Mesenchymal stem cell (in vitro differentiated cells and primary cell): ENCODE results near the gene TRAPPC6A.
A peak's percentile ranks its signal among the peaks of the same experiment; 100 is the strongest.

ENCODE experiments used
- DNase-seq: peaks from one replicate; pipeline ENCODE4 v3.0.0-alpha.2; 2013
- H2AFZ ChIP-seq: one replicate; pipeline ENCODE4 v1.6.1; 2013; ENCODE audit warnings: low read depth, mild to moderate bottlenecking, control low read depth, inconsistent platforms, low read length, moderate library complexity
- H2AK5ac ChIP-seq: 2 replicates; pipeline ENCODE4 v1.6.1; 2013; ENCODE audit warnings: low read length, moderate library complexity, mild to moderate bottlenecking, inconsistent platforms; ENCODE audit not compliant: severe bottlenecking
- H2BK120ac ChIP-seq: one replicate; pipeline ENCODE4 v1.6.1; 2013; ENCODE audit warnings: low read depth, mild to moderate bottlenecking, inconsistent platforms, low read length, moderate library complexity
- H2BK12ac ChIP-seq, 2 experiments: one replicate each; pipeline ENCODE4 v1.6.1; 2013; ENCODE audit warnings: inconsistent platforms in 2 of 2, low read length in 2 of 2, mild to moderate bottlenecking in 2 of 2, moderate library complexity in 2 of 2, control low read depth in 1 of 2
- H2BK15ac ChIP-seq: one replicate; pipeline ENCODE4 v1.6.1; 2013; ENCODE audit warnings: mild to moderate bottlenecking, low read depth, inconsistent platforms; ENCODE audit not compliant: poor library complexity, severe bottlenecking
- H2BK5ac ChIP-seq: 2 replicates; pipeline ENCODE4 v1.6.1; 2013; ENCODE audit warnings: low read depth, mild to moderate bottlenecking, low read length, control low read depth, inconsistent platforms; ENCODE audit not compliant: poor library complexity, severe bottlenecking
- H3K14ac ChIP-seq, 2 experiments: one replicate each; pipeline ENCODE4 v1.6.1; 2013; ENCODE audit warnings: inconsistent platforms in 2 of 2, low read length in 2 of 2, control low read depth in 1 of 2, mild to moderate bottlenecking in 1 of 2, moderate library complexity in 1 of 2
- H3K18ac ChIP-seq, 2 experiments: one replicate each; pipeline ENCODE4 v1.6.1; 2013; ENCODE audit warnings: inconsistent platforms in 2 of 2, low read length in 2 of 2, control low read depth in 1 of 2, low read depth in 1 of 2, mild to moderate bottlenecking in 1 of 2
- H3K23ac ChIP-seq, 2 experiments: one replicate each; pipeline ENCODE4 v1.6.1; 2013; ENCODE audit warnings: inconsistent platforms in 2 of 2, low read length in 2 of 2, mild to moderate bottlenecking in 2 of 2, moderate library complexity in 2 of 2, control low read depth in 1 of 2
- H3K27ac ChIP-seq: 2 replicates; pipeline ENCODE4 v1.5.1; 2013; ENCODE audit warnings: mild to moderate bottlenecking, moderate library complexity, low read length, control low read depth, inconsistent platforms; ENCODE audit not compliant: poor library complexity, severe bottlenecking
- H3K27me3 ChIP-seq, 2 experiments: 2 replicates each; pipeline versions ENCODE4 v1.6.1 to v1.7.0; 2013; ENCODE audit warnings: low read length in 2 of 2, mild to moderate bottlenecking in 2 of 2, moderate library complexity in 2 of 2, control low read depth in 1 of 2, inconsistent platforms in 1 of 2; ENCODE audit not compliant: control insufficient read depth in 1 of 2, insufficient read depth in 1 of 2
- H3K36me3 ChIP-seq, 2 experiments: 2 replicates each; pipeline versions ENCODE4 v1.6.1 to v1.7.0; 2013; ENCODE audit warnings: low read length in 2 of 2, control low read depth in 1 of 2, inconsistent platforms in 1 of 2, low read depth in 1 of 2, mild to moderate bottlenecking in 1 of 2; ENCODE audit not compliant: insufficient read depth in 2 of 2, control insufficient read depth in 1 of 2
- H3K4ac ChIP-seq, 2 experiments: one replicate each; pipeline ENCODE4 v1.6.1; 2013; ENCODE audit warnings: inconsistent platforms in 2 of 2, low read length in 2 of 2, mild to moderate bottlenecking in 2 of 2, moderate library complexity in 2 of 2, control low read depth in 1 of 2, low read depth in 1 of 2
- H3K4me1 ChIP-seq: 2 replicates; pipeline ENCODE4 v1.6.1; 2013; ENCODE audit warnings: low read depth, low read length, control low read depth; ENCODE audit not compliant: control insufficient read depth, insufficient read depth
- H3K4me2 ChIP-seq: 2 replicates; pipeline ENCODE4 v1.6.1; 2013; ENCODE audit warnings: low read length, mild to moderate bottlenecking, inconsistent platforms; ENCODE audit not compliant: poor library complexity, severe bottlenecking
- H3K4me3 ChIP-seq, 2 experiments: 2 replicates each; pipeline versions ENCODE4 v1.5.1 to v1.7.0; 2013; ENCODE audit warnings: low read length in 2 of 2, mild to moderate bottlenecking in 2 of 2, control low read depth in 1 of 2, low read depth in 1 of 2; ENCODE audit not compliant: insufficient read depth in 1 of 2
- H3K79me1 ChIP-seq: replicated peaks from 2 replicates; pipeline ENCODE4 v1.6.1; 2013; ENCODE audit warnings: mild to moderate bottlenecking, control low read depth, low read length, inconsistent platforms; ENCODE audit not compliant: poor library complexity, severe bottlenecking
- H3K9ac ChIP-seq: 2 replicates; pipeline ENCODE4 v1.7.0; 2013; ENCODE audit warnings: mild to moderate bottlenecking, low read length, moderate library complexity
- H3K9me3 ChIP-seq: 2 replicates; pipeline ENCODE4 v1.7.0; 2013; ENCODE audit warnings: mild to moderate bottlenecking, low read length; ENCODE audit not compliant: control insufficient read depth
- H4K8ac ChIP-seq: one replicate; pipeline ENCODE4 v1.6.1; 2013; ENCODE audit warnings: inconsistent platforms, mild to moderate bottlenecking, low read length, moderate library complexity
- H4K91ac ChIP-seq: one replicate; pipeline ENCODE4 v1.6.1; 2013; ENCODE audit warnings: mild to moderate bottlenecking, low read length, inconsistent platforms
- WGBS: methylation state at CpG from one replicate; pipeline ENCODE4 v1.1.7; 2013; ENCODE audit warnings: mixed read lengths; 5-methylcytosine and 5-hydroxymethylcytosine counted together

TRAPPC6A gene

GRCh38 chr19:45166723-45167252 lies 11.2 kb downstream of the TRAPPC6A start:
- Histone ChIP-seq H2BK5ac (no peak overlapping the region), H2AFZ (no peak overlapping the region), H3K36me3 (peaks cover 0 to 7% of the 10 kb centered on the region in 2 experiments), H3K4me3 (no peak overlapping the region), H3K27ac (no peak overlapping the region), H3K9me3 (no peaks in the 10 kb centered on the region), H3K4me1 (peaks cover 13% of the 10 kb centered on the region), H3K4ac (no peak overlapping the region), H3K18ac (no peak overlapping the region), H3K27me3 (peaks cover 14% of the 10 kb centered on the region in 2 experiments), H3K14ac (no peak overlapping the region), H2BK15ac (no peak overlapping the region), H2BK120ac (no peak overlapping the region), H4K91ac (no peak overlapping the region), H2AK5ac (no peak overlapping the region), H3K9ac (no peak overlapping the region), H3K79me1 (peaks cover 6% of the 10 kb centered on the region), H3K23ac (no peak overlapping the region), H4K8ac (no peak overlapping the region), H2BK12ac (no peak overlapping the region), H3K4me2 (no peak overlapping the region)
- WGBS, result 60% methylated on average over 14 of the region's 14 CpGs
- DNase-seq, result no peak

DNA sequence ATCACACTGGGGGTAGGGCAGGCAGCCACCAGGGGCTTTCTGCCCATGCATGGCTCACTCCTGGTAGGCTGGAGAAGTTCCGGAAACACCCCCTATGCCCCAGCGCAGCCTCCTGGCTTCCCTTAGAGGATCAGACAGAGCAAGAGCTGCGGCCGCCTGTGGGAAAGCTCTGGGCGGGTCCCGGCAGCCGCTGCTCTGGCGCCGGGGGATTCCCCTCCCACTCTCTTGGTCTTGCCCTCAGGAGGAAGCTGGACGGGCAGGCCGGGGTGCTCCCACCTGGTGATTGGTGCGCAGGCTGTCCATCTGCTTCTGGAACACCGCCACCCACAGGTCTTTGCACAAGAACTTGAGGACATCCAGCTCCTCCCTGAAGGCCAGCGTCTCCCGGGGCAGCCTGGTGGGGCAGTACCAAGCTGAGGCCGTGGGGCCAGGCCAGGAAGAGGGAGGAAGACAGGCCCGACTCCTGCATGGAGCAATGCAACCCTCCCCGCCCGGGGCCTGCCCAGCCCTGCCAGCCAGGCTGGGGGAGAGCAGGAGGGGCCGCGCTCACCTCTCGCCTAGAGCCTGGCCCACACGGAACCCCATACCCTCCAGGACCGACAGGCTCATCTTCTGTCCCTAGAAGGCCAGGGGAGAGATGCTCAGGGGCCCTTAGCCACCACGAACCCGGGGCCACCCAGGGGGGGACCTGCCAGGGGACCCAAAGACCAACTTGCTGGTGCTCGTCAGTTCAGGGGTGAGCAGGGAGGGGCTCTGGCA lies 13.3 kb downstream of the TRAPPC6A start:
- peak overlapping the region; percentile 12 for H2BK15ac ChIP-seq
- peaks cover 33% of the 10 kb centered on the region in 2 experiments for H3K27me3 ChIP-seq
- H3K14ac ChIP-seq, result no peak overlapping the region
- H3K23ac ChIP-seq, result no peak overlapping the region
- no peak overlapping the region for H2AFZ ChIP-seq
- no peak overlapping the region for H3K9ac ChIP-seq
- H3K27ac ChIP-seq, result no peak overlapping the region
- DNase-seq, result peak; percentile 79
- no peaks in the 10 kb centered on the region for H3K79me1 ChIP-seq
- H3K18ac ChIP-seq, result peak overlapping the region in 1 of 2 experiments; percentile 11
- H2BK12ac ChIP-seq, result peak overlapping the region in 1 of 2 experiments; percentile 15
- peaks cover 14% of the 10 kb centered on the region for H3K4me1 ChIP-seq
- no peaks in the 10 kb centered on the region for H3K9me3 ChIP-seq
- no peak overlapping the region for H2AK5ac ChIP-seq
- H3K4me3 ChIP-seq, result no peak overlapping the region
- H4K91ac ChIP-seq, result no peak overlapping the region
- 49% methylated on average over 27 of the region's 27 CpGs for WGBS
- peak overlapping the region; percentile 76 for H4K8ac ChIP-seq
- H3K4ac ChIP-seq, result no peak overlapping the region
- H2BK120ac ChIP-seq, result no peak overlapping the region
- H3K36me3 ChIP-seq, result peaks cover 0 to 7% of the 10 kb centered on the region in 2 experiments
- H3K4me2 ChIP-seq, result no peak overlapping the region
- H2BK5ac ChIP-seq, result no peak overlapping the region

DNA sequence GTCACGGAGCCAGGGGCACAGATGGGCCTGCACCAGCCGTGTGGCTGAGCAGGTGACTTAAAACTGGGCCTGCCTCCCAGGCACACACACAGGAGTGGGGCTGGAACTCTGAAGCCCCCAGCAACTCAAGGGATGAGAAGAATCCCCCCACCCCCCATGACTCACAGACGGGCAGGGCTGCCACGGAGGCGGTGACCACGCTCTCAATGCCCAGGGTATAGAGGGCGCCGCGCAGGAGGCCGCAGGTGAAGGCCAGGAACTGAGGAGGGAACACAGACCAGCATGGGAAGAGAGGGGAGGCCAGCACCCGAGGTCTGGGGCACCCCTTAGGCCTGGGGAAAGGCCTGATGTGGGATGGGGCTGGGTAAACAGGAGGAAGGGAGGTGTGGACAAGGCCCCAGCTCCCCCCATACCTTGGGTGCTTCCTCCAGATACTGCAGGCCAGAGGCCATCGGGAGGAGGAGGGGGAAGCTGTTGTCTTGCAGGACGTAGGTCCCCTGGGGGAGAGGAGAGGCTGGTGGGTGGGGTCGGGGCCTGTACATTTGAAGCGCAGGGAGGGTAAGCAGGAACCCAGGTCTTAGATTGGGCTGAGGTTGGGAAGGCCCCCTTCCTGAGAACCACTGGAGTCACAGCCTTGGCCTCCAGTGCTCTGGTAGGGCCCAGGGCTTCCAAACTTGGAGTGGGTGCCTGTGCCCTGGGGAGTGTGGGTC lies 14.1 kb downstream of the TRAPPC6A start:
- Histone ChIP-seq H3K9me3 (no peaks in the 10 kb centered on the region), H3K79me1 (no peaks in the 10 kb centered on the region), H4K8ac (peak overlapping the region; percentile 30), H3K27ac (no peak overlapping the region), H4K91ac (peak overlapping the region; percentile 71), H3K4me1 (peaks cover 14% of the 10 kb centered on the region), H3K9ac (no peak overlapping the region), H3K27me3 (peaks cover 33 to 41% of the 10 kb centered on the region in 2 experiments), H3K4me3 (no peak overlapping the region), H2BK12ac (no peak overlapping the region), H3K14ac (peak overlapping the region in 1 of 2 experiments; percentile 13), H3K4me2 (no peak overlapping the region), H3K4ac (peak overlapping the region in 1 of 2 experiments; percentile 27), H2BK5ac (no peak overlapping the region), H3K36me3 (peaks cover 0 to 6% of the 10 kb centered on the region in 2 experiments), H3K23ac (no peak overlapping the region), H2AFZ (no peak overlapping the region), H2BK15ac (peak overlapping the region; percentile 83), H2BK120ac (no peak overlapping the region), H3K18ac (peak overlapping the region in 1 of 2 experiments; percentile 37), H2AK5ac (no peak overlapping the region)
- no peak for DNase-seq
- 91% methylated on average over 15 of the region's 15 CpGs for WGBS

GRCh38 chr19:45163156-45163555 lies 14.9 kb downstream of the TRAPPC6A start:
- H3K27ac ChIP-seq, result no peak overlapping the region
- H2AFZ ChIP-seq, result no peak overlapping the region
- no peak overlapping the region for H3K4me3 ChIP-seq
- no peaks in the 10 kb centered on the region for H3K9me3 ChIP-seq
- H4K91ac ChIP-seq, result no peak overlapping the region
- WGBS, result 86% methylated on average over 17 of the region's 17 CpGs
- peaks cover 14% of the 10 kb centered on the region for H3K4me1 ChIP-seq
- no peak for DNase-seq
- no peak overlapping the region for H2BK12ac ChIP-seq
- no peak overlapping the region for H3K4ac ChIP-seq
- H4K8ac ChIP-seq, result peak overlapping the region; percentile 32
- no peak overlapping the region for H2BK5ac ChIP-seq
- H3K27me3 ChIP-seq, result peaks cover 37 to 44% of the 10 kb centered on the region in 2 experiments
- peak overlapping the region in 1 of 2 experiments; percentile 15 for H3K23ac ChIP-seq
- H3K14ac ChIP-seq, result no peak overlapping the region
- H3K18ac ChIP-seq, result no peak overlapping the region
- H3K79me1 ChIP-seq, result no peaks in the 10 kb centered on the region
- no peak overlapping the region for H3K4me2 ChIP-seq
- no peak overlapping the region for H2AK5ac ChIP-seq
- H2BK15ac ChIP-seq, result no peak overlapping the region
- no peak overlapping the region for H2BK120ac ChIP-seq
- no peak overlapping the region for H3K9ac ChIP-seq
- H3K36me3 ChIP-seq, result peaks cover 0 to 2% of the 10 kb centered on the region in 2 experiments
